ENCODE results near the gene PRKG1.

- TF ChIP-seq, protein P1, sequence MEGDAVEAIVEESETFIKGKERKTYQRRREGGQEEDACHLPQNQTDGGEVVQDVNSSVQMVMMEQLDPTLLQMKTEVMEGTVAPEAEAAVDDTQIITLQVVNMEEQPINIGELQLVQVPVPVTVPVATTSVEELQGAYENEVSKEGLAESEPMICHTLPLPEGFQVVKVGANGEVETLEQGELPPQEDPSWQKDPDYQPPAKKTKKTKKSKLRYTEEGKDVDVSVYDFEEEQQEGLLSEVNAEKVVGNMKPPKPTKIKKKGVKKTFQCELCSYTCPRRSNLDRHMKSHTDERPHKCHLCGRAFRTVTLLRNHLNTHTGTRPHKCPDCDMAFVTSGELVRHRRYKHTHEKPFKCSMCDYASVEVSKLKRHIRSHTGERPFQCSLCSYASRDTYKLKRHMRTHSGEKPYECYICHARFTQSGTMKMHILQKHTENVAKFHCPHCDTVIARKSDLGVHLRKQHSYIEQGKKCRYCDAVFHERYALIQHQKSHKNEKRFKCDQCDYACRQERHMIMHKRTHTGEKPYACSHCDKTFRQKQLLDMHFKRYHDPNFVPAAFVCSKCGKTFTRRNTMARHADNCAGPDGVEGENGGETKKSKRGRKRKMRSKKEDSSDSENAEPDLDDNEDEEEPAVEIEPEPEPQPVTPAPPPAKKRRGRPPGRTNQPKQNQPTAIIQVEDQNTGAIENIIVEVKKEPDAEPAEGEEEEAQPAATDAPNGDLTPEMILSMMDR (conservative IDR thresholded peaks at IDR 0.05; ENCODE audit: low read depth in 2 of 2) = no peak
- TF ChIP-seq REST (IDR thresholded peaks at IDR 0.05; ENCODE audit: unreplicated experiment) (no peak), POLR2AphosphoS5 (IDR thresholded peaks at IDR 0.05; ENCODE audit: low read depth) (no peak), EZH2phosphoT487 (IDR thresholded peaks at IDR 0.05; ENCODE audit: unreplicated experiment) (no peak), JUNB (IDR thresholded peaks at IDR 0.05; ENCODE audit: unreplicated experiment) (no peak), CREB1 (CRISPR knock-in tag; IDR thresholded peaks at IDR 0.05; ENCODE audit: low read depth) (no peak), EZH2 (IDR thresholded peaks at IDR 0.05; ENCODE audit: low read depth, unreplicated experiment) (no peak), STAT1 (IDR thresholded peaks at IDR 0.05; ENCODE audit: unreplicated experiment) (no peak), ETS1 (IDR thresholded peaks at IDR 0.05) (no peak), ZNF462 (CRISPR knock-in tag; IDR thresholded peaks at IDR 0.05) (no peak), ZNF114 (CRISPR knock-in tag; IDR thresholded peaks at IDR 0.05) (no peak)
Observed at GRCh38 chr10:52135101-52135500, 1060.8 kb downstream of the PRKG1 start.

Data from GM23338 (cell line).